ELR (cell line): ENCODE measurements around the gene TNFRSF1A.
A peak's percentile ranks its signal among the peaks of the same experiment; 100 is the strongest.

Source experiments
- DNase-seq: peaks from one replicate; pipeline ENCODE4 v3.0.0-alpha.2; 2015; ENCODE audit warnings: low read depth

TNFRSF1A gene

DNA sequence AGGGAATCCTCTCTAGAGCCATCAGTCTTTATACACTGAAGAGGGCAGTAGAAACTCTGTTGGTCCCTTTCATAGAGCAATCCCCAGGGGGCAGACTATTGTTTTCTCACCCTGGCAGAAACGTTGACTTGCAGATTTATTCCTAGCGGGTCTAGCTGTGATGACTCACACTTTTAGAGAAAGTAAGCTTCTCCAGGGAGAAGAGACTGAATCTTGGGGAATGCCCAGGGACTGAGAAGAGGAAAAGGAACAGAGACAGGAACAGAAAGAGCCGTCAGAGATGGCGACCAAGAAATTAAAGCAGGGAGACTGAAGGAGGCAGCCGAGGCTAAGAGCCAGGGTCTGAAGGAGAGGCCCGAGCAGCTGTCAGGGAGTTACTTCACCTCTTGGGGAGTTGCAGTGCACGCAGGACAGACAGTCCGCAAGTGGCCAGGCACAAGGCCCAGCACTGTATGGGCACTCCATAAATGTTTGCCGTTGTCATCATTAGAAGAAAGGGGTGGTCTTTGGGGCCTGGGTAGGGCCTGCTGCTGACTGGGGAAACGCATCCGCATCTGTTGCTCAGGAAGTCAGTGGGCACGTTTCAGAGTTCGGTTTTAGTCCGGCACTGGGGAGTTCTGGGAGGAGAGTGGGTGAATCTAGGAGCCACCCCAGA is 18.4 kb downstream of the TNFRSF1A start:
- DNase-seq, result peak; percentile 98

DNA sequence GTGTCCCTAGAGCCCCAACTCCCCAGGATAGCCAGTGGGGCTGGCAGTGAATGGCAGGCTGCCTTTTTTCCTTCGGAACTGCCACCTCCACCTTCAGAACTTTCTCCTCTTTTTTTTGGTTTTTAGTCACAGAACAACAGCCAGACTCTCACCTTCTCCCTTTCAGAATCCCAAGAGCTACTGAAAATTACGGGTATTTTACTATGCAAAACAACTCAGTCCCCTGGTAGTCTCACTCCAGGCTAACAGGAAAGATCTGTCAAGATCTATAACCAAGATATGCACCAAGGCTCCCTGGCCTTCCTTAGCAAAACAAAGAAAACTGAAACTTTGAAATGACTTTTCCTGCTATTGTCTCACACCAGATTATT is 18.9 kb downstream of the TNFRSF1A start:
- DNase-seq, result no peak

DNA sequence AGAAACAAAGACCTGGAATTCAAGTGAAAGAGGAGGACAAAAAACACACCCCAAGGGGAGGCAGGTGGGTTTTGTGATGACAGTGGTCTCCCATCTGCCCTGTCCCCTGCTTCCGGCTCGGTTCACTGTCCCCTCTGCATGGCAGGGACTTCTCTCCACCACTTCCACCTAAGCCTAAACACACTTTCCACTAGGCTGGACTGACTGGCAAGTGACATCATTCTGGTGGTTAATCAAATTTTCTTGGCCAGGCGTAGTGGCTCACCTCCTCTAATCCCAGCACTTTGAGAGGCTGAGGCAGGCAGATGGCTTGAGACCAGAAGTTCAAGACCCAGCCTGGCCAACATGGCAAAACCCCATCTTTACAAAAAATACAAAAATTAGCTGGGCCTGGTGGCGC is 19.5 kb downstream of the TNFRSF1A start:
- no peak for DNase-seq

DNA sequence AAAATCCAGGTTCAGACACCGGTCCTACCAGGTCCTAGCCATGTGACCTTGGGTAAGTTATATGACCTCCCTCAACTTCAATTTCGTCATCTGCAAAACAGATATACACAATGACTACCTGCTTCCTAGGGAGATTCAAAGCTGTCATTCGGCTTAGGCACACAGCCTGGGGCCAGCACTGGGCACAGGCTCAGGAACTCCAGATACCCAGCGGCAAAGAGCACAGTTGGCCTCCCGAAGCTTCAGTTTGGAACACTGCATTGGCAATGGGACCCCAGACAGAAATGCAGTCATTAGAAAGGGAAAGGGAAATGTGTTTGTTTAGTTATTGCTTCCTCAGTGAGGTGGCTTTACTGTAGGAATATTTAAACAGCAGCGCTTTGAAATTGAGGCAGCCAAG is 20.0 kb downstream of the TNFRSF1A start:
- no peak for DNase-seq

DNA sequence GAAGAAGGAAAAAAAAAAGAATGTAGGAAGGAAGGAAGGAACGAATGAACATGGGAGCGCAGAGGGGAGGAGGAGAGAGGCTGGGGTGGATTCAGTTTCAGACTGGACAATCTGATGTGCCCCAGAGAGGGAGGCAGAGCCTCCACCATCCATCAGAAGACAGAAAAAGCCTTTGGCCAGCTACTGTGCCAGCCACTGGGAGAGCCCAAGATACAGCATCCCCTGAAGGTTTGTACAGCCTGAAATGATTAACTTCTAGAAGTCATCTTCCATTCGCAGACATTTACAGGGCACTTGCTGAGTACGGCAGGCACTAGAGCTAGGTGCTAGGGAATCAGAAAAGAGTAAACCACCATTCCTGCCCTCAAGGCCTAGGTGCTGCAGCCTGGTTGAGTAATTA is 22.4 kb downstream of the TNFRSF1A start:
- no peak for DNase-seq

DNA sequence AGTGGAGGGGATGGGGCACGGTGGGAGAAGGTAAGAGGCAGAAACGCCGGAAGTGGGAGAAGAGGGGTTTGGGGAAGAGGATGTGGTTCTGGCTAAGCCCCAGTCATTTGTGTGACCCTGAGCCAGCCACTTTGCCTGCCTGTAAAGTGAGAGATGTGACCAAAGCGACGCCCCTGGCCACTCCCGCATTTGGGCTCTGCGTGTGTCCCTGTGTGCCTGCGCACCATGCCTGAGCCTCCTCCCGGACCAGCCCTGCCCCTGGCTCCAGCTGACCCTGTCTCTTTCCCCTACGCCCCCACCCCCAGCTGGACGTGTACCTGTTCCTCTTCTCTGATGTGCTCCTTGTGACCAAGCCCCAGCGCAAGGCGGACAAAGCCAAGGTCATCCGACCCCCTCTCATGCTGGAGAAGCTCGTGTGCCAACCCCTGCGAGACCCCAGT is 23.4 kb downstream of the TNFRSF1A start:
- DNase-seq, result no peak

DNA sequence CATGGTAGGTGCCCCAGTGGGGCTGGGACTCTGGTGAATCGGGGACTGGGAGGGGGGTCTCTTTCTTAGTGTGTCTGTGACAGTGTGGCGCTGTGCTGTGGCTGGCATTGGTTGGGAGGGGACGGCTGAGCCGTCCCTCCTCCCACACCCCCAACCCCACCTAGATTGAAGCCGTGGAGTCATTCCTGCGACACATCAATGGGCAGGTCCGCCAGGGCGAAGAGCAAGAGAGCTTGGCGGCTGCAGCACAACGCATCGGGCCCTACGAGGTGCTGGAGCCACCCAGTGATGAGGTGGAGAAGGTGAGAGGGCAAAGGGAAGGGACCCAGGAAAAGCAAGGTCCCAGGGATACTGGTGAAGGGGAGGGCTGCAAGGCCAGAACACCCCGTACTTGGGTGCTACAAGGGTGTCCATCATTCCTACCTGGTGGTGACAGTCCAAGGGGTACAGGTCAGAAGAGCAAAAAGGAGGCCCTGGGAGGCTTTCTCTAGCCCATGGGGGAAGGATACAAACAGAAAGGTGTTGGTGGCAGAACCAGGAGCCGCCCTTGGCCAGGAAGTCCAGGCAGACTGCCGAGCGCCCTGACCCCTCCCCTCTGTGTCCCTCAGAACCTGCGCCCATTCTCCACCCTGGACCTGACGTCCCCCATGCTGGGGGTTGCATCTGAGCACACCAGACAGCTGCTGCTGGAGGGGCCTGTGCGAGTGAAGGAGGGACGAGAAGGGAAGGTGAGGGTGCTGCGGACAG is 24.0 kb downstream of the TNFRSF1A start:
- no peak for DNase-seq

DNA sequence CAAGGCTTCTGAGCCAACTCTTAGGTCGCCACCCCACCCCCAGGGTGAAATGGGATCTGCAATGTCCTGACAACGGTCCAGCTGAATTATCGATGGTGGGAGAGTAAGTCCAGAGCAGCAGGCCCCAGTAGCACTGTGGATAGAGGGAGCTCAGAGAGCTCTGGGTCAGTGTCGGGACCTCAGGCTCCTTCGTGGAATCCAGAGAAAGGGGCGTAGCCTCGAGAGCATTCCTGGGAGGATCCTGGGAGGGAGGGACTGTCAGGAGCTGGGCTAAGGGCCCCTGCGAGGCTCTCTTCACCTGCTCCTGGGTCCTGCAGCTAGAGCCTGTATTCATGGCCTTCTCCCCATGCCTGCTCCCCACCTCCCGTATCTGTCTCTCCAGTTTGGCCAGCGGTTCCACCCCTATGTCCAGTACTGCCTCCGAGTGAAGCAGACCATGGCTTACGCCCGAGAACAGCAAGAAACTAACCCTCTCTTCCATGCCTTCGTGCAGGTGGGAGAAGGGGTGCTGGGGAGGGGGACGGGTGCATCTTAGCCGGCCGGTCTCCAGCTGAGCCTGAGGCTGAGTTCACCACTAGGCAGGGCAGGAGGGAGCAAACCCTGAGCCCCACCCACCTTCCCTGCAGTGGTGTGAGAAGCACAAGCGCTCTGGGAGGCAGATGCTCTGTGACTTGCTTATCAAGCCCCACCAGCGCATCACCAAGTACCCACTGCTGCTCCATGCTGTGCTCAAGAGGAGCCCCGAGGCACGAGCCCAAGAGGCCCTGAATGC is 24.8 kb downstream of the TNFRSF1A start:
- no peak for DNase-seq

DNA sequence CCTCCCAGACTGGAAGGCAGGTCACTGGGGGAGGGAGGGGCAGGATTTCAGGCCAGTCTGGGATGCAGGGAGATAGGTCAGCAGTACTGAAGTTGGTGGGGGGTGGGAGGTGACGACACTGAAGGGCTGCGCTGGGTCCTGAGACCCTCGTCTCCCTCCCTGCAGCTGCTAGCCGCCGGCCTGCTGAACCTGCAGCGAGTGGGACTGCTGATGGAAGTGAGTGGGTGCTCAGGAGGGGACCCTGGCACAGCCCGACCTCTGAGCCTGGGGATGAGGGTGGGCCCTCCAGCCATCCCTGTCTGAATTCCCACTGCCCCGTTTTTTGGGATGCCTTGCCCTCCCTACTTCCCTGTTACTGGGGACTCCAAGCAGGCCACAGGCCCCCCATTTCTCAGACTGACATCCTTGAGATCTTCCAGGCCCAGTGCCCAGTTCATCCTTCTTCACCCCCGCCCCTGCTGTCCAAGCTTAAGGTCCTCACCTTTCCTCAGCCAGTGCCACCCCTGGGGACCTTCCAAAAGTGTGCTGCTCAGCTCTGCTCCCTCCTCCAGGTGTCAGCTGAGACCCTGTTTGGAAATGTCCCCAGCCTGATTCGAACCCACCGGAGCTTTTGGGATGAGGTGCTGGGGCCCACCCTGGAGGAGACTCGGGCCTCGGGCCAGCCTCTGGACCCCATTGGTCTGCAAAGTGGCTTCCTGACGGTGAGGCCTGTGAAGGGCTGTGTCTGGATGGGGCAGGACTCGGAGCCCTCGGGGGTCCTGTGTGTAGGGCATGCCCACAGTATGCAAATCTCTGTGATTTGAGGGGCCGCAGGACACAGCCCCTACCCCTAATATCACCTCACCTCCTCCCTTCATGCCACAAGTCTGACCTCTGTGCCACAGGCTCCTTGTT is 25.9 kb downstream of the TNFRSF1A start:
- no peak for DNase-seq

DNA sequence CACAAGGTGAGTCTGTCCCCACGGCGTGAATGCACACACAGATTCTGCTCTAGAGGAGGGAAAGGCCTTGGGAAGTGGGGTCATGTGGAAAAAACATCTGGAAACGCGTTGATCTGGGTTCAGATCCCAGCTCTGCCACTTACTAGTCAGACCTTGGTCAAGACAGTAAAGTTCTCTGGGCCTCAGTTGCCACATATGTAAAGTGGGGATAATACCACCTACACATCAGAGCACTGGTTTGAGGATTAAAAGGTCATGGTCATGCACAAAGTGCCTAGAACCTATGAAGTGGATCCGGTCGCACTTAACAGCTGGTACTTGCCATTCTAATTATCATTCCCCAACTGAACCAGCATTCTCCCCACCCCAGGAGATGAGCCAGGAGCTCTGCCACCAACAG is 26.7 kb downstream of the TNFRSF1A start:
- DNase-seq, result no peak

DNA sequence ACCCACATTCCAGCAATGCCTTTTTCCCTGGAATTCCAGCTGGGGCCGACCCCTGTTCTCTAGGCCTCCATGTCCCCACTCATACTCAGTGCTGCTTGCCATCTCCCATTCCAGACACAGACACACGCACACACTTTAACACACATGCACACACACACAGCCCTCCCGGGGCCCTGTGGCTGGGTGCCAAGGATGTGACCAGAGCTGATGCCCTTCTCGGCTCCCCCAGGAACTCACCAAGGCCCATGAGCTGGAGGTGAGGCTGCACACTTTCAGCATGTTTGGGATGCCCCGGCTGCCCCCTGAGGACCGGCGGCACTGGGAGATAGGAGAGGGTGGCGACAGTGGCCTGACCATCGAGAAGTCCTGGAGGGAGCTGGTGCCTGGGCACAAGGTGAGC is 27.1 kb downstream of the TNFRSF1A start:
- no peak for DNase-seq

DNA sequence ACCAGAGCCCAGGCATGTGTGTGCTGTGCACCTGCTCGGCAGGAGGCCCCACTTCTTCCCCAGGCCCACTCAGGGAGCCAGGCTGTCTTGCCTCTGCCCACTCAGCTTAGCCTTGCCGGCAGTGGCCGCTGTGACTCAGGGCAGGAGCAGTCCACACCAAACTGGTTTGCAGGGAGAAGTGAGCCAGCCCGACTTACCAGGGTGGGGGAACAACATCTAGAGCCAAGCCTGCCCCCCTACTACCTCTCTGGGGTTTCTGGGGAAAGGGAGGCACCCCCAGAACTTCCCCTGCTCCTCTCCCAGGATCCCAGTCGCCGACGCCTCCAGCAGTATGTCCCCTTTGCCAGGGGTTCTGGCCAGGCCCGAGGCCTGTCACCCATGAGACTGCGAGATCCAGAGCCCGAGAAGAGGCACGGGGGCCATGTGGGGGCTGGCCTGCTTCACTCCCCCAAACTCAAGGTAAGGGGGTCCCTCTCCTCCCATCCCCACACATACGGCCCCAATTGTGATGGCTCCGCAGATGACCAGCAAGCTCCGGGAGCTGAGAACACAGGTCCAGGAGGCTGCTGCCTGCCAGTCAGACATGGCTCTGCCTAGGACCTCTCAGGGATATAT is 28.4 kb downstream of the TNFRSF1A start:
- no peak for DNase-seq

DNA sequence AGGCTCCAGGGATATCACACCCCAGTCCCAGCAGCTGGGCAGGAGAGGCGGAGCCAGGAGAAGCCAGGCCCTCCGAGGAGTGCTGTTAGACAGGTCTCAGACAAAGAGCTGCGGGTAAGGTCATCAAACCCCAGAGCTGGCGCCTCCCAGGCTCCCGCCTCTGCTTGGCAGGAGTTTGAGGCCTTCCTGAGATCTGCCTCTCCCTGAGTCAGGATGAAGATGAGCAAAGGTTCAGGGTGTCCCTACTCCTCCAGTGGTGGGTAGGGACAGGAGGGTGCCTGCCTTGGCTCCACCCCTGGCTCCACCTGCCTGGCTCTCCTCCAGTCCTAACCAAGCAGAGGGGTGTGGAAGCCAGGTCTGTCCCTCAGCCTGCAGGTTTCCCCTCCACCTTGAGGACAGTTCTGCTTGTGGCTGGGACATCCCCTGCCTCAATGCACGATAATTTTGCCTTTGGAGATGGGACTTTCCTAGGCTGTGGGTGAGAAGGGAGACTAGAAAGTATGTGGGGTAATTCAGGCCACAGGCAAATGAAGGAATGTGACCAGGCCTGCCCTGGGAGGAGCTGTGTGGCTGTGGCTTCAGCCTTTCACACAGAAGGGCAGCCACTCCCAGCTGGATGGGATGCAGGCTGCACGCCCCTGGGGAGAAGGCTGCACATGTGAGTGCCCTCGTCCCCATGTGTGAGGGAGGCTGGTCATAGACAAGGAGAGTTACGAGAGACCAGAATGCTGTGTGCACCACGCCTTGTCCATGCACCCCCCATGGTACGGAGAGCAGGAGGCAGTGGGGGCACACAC is 29.1 kb downstream of the TNFRSF1A start:
- no peak for DNase-seq

DNA sequence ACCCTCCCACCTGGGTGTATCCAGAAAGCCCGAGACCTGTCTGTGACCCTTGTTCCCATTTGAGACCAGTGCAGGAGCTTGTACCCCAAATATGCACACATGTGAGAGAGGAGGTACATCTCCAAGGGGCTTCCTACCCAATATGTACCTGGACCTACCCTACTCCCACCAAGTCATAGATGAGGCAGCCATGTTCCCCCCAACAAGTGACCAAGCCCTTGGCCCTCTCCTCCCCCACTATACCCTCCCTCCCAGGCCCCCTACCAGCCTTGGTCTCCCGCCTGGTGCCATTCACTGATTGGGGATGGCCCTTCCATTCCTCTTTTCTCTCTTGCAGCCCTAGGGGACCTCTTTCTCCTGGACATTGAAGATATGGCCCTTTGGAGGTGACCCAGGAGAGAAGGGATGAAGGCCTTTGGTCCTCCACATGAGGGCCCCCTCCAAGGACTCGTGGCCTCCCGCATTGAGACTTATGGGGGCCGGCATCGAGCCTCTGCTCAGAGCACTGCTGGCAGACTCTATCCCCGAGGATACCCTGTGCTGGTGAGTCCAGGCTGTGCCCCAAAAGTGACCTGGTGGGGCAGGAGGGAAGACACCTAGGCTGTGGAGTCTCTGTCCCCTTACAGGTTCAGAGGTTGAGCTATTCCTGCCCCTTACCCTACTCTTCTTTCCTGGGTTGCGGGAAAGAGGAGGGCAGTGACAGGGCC is 29.9 kb downstream of the TNFRSF1A start:
- DNase-seq, result no peak

DNA sequence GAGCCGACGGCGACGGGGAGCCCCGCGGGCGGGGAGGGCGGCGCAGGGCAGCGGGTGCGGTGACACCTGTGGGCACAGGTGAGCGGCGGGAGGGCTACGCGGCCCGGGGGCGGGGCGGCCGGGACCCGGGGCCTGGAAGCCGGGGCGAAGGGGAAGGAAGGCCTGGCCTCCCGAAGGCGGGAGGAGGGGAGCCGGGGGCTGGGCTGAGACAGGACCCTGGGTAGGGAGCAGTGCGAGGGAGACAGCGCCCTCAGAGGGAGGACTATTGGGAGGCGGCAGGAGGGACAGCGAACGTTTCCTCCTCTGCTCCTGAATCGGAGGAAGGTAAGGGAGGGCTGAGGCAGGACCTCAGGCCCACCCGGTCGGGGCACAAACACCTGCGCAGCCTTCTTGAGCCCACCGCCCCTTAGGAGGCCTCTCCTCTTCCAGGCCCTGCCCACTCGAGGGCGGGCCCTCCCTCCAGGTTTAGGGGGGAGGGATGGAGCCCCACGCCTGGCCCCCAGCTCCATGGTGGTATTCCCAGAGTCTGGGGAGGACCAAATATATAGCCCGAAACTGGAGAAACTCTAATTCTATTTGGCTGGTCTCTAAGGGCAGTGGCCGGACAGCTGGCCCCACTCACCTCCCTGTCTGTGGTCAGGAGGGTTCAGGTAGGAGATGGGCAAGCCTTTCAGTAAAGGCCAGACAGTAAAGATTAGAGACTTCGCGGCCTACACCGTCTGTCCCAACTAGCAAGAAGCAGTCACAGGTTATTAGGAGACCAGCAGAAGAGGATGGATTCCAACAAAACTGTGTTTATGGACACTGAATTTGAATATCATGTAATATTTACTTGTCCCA is 30.9 kb downstream of the TNFRSF1A start:
- no peak for DNase-seq

DNA sequence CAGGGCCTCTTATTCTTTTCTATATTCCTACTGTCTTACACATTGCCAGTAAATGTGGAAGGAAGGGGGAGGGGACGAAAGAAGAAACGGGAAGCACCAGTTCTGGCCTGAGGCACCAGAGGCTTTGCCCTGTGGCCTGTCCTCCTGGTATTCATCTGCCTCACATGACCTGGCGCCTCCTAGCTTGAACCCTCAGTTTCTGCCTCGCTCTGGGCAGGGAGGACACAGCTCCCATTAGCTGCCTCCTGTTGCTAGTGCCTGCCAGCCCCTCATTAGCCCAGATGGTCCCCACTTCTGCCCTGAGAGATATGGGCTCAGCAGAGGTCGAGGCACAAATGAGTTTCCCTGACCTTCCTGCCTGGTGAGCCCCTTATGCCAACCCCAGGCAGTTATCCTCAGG is 34.3 kb downstream of the TNFRSF1A start:
- no peak for DNase-seq

DNA sequence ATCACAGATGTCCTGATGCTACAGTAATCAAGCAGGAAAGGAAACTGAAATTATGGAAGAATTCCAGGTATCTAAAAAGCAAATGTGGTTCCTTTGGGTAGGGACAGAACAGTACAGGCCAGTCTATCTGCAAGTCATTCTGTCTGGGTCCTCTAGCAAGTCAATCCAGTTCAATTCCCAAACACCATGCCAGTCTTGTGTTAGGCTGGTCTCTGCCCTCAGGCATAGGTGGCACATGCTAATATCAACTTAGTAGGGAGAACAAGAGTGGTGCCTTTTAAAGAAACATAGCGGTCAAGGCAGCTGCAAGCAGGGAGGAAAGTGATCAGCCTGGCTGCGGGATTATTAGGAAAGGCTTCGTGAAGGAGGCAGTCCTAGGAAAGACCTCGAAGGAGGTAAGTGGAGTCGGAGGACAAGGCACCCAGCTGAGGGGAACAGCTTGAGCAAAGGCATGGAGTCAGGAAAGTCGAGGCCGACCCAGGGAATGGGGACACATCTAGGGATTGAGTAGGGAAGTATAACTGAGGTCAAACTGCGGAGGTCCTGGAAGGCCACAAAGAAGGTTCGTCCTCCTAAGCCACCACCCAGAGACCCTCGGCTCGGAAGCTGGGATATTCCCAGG is 35.2 kb downstream of the TNFRSF1A start:
- DNase-seq, result no peak

DNA sequence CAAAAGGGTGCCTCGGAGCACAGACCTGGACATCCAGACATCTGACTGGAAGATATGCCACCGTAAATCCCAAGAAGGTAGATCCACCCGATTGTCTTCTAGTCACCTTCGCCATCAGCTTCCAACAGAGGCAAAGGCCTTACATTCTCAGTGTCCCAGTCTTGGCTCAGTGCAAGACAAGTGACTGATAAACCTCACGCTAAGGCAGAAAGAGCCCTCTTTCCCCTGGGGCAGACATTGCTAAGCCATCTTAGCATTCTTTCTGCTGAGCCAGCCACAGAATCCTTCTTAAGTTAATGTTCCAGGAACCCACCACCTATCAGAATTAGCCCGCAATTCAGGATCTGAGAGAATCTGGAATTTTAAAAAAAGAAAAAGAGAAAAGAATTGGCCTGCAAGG is 35.7 kb downstream of the TNFRSF1A start:
- no peak for DNase-seq

DNA sequence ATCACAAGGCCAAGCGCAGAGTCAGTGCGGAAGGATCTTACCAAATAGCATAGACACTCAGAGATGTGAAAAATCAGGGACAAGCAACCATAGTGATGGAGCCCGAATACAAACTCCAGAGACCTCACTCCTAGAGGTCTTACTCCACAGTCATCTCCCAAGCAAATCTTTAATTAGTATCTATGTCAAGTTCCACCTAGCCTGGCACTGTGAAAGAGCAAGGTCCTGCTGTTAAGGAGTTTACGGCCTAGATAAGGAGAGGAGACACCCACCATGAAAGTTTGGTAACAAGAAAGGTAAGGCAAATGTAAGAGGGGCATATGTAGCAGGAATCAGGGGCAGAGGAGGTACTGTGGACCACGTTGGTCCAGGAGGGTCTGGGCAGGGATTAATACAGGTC is 38.8 kb downstream of the TNFRSF1A start:
- no peak for DNase-seq
